Activated CD8-positive, alpha-beta T cell treated with anti-CD3 and anti-CD28 coated beads, Interleukin-2, amount 10 ng/mL, durations not matched to agents 7 days and 5 days (primary cell): ENCODE measurements around the gene CC2D1A. TPM values are rescaled to one million over a fixed set of nuclear protein-coding genes. Genes with fewer than 3 reads are reported as not detected.
"Not testable (repeated sequence)": the region's sequence is repeated elsewhere in the genome, so short reads cannot be mapped to it uniquely, and the experiment has no call there.

Source experiments
- ATAC-seq: fragments of 150-1000 bp; cut with Tn5 transposase; one replicate; pipeline ENCODE4 v1.10.0; 2021; ENCODE audit warnings: moderate library complexity
- CTCF ChIA-PET: fragments of 350-600 bp; sonication (Branson Sonifier 250); formaldehyde crosslinking; loops from one replicate; lab custom pipeline; 2021; ENCODE audit warnings: antibody characterized with exemption; lab: Charles Lee
- POLR2A ChIA-PET: fragments of 350-600 bp; sonication (Branson Sonifier 250); formaldehyde crosslinking; loops from one replicate; lab custom pipeline; 2021; ENCODE audit warnings: antibody characterized with exemption; lab: Charles Lee
- DNase-seq: peaks from one replicate; pipeline ENCODE4 v3.0.0-alpha.2; 2020
- H3K27ac Mint-ChIP-seq: one replicate; pipeline ENCODE4 v1.8.0; 2021; ENCODE audit warnings: mild to moderate bottlenecking, mixed read lengths
- H3K27me3 Mint-ChIP-seq: one replicate; pipeline ENCODE4 v1.8.0; 2021; ENCODE audit warnings: low read depth, mixed read lengths
- H3K36me3 Mint-ChIP-seq: one replicate; pipeline ENCODE4 v1.8.0; 2021; ENCODE audit warnings: low read depth, mixed read lengths
- H3K4me1 Mint-ChIP-seq: one replicate; pipeline ENCODE4 v1.8.0; 2021; ENCODE audit warnings: low read depth, mixed read lengths
- H3K4me3 Mint-ChIP-seq: one replicate; pipeline ENCODE4 v1.8.0; 2021; ENCODE audit warnings: mild to moderate bottlenecking, mixed read lengths
- H3K9me3 Mint-ChIP-seq: one replicate; pipeline ENCODE4 v1.8.0; 2022; ENCODE audit warnings: mixed read lengths; ENCODE audit not compliant: insufficient read depth
- total RNA-seq, 2 experiments: library from RNA; stranded (reverse); gene quantifications; one replicate each; pipeline ENCODE4 v1.2.3, GENCODE V29; 2021

The CC2D1A gene
- total RNA-seq, 2 experiments from 2014 or later, result 27.8 to 28.9 TPM

GRCh38 chr19:13965377-13965896 lies 59.4 kb downstream of the CC2D1A start:
- Mint-ChIP-seq H3K4me3 (no peak overlapping the region), H3K9me3 (no peaks in the 10 kb centered on the region), H3K27ac (no peak overlapping the region), H3K27me3 (no peaks in the 10 kb centered on the region), H3K4me1 (no peaks in the 10 kb centered on the region), H3K36me3 (peaks cover 28% of the 10 kb centered on the region)
- POLR2A ChIA-PET, result no interaction called here
- DNase-seq (no peak), ATAC-seq (no peak)
- CTCF ChIA-PET, result no interaction called here

DNA sequence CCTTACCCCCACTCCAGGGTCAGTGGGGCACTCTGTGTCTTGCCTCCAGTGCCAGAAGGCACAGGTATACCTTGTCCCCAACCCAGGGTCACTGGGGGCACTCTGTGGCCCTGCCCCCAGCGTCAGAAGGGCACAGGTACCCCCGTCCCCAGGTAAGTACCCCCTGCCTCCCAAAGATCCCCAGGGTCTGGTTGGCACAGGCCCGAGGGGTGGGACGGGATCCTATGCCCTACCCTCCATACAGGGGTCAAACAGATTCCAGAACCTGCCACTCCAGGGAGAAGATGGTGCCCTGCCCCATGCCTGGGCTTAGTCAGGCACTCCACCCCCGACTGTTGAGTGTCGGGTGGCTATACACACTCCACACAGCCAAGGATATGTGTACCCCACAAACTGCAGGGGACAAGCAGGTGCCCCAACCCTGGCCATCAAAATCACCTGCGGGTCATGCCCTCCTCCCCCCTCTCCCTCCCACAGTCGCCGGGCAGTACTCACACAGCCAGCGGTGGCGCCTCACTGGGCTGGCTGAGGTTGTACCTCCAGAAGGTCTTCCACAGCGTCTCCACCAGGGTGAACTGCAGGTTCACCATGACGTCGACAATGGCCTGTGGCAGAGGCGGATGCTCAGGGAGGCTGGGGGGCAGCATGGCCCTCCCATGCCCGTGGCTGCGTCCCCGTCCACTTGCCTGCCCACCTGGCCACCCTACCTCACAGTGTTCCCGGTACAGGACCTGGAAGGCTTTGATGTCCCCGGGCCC lies 60.1 kb downstream of the CC2D1A start:
- no peaks in the 10 kb centered on the region for H3K9me3 Mint-ChIP-seq
- ChIA-PET CTCF (no interaction called here), POLR2A (no interaction called here)
- no peaks in the 10 kb centered on the region for H3K4me1 Mint-ChIP-seq
- H3K27me3 Mint-ChIP-seq, result no peaks in the 10 kb centered on the region
- H3K4me3 Mint-ChIP-seq, result no peak overlapping the region
- ATAC-seq (no peak), DNase-seq (no peak)
- H3K36me3 Mint-ChIP-seq, result peaks cover 25% of the 10 kb centered on the region
- H3K27ac Mint-ChIP-seq, result no peak overlapping the region

DNA sequence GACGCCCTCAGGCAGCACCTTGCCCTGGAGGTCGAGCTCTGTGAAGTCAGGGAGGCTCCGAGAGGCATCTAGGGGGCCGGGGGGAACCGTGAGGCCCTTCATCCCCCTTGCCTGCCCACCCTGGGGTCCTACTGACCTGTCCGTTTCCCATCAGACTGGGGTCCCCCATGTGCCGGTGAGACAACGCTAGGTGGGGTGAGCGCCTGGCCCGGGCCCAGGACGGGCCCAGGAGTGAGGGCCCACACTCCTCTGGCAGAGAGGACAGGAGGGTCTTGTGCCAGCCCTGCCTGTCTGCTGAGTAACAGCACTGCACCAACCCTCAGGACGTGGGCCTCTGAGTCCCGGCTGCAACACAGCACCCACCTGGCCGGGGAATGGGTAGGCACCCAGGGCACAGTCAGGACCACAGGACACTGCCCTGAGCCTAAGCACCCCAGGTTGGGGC lies 60.7 kb downstream of the CC2D1A start:
- ChIA-PET CTCF (no interaction called here), POLR2A (no interaction called here)
- peaks cover 20% of the 10 kb centered on the region for H3K36me3 Mint-ChIP-seq
- DNase-seq, result no peak
- H3K9me3 Mint-ChIP-seq, result no peaks in the 10 kb centered on the region
- no peak overlapping the region for H3K27ac Mint-ChIP-seq
- H3K27me3 Mint-ChIP-seq, result no peaks in the 10 kb centered on the region
- H3K4me3 Mint-ChIP-seq, result no peak overlapping the region
- ATAC-seq, result peak; percentile 10
- H3K4me1 Mint-ChIP-seq, result no peaks in the 10 kb centered on the region

- POLR2A ChIA-PET, H3K27me3 Mint-ChIP-seq, H3K4me1 Mint-ChIP-seq, H3K4me3 Mint-ChIP-seq, CTCF ChIA-PET, H3K9me3 Mint-ChIP-seq, ATAC-seq, DNase-seq, H3K27ac Mint-ChIP-seq: not testable (repeated sequence)
- peaks cover 20% of the 10 kb centered on the region for H3K36me3 Mint-ChIP-seq
These were observed 61.2 kb downstream of the CC2D1A start for GRCh38 chr19:13967206-13967605.

DNA sequence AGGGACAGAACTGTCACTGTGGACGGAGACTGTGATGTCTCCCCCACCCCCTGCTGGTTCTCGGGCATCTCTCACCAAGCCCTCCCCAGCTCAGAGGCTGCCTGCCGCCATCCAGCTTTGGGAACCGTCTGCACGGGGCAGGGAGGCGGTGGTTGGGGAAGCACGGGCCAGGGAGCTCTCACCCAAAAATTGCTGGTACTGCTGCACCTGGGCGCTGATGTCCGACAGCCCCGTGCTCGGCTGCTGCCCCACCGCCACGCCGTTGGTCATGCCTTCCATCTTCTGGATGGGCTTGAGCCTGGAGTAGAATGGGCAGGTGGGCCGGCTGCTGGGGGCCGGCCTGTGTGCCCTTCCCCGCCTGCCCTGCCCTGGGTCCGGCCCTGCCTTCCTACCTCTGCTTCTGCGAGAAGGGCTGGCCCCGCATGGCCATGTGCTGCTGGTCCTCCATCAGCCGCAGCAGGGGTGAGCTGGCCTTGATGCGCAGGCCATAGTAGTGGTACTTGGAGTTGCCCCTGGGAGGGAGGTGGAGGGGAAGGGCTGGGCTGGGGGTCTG lies 62.5 kb downstream of the CC2D1A start:
- Mint-ChIP-seq H3K4me3 (no peak overlapping the region), H3K9me3 (no peaks in the 10 kb centered on the region), H3K4me1 (no peaks in the 10 kb centered on the region), H3K36me3 (peaks cover 26% of the 10 kb centered on the region), H3K27ac (no peak overlapping the region), H3K27me3 (no peaks in the 10 kb centered on the region)
- ChIA-PET CTCF (no interaction called here), POLR2A (interaction anchor here (0.7 kb wide), 1 partner anchor 15 kb away, joined by 3 read pairs; no protein-coding TSS in a partner anchor)
- no peak for DNase-seq
- no peak for ATAC-seq

DNA sequence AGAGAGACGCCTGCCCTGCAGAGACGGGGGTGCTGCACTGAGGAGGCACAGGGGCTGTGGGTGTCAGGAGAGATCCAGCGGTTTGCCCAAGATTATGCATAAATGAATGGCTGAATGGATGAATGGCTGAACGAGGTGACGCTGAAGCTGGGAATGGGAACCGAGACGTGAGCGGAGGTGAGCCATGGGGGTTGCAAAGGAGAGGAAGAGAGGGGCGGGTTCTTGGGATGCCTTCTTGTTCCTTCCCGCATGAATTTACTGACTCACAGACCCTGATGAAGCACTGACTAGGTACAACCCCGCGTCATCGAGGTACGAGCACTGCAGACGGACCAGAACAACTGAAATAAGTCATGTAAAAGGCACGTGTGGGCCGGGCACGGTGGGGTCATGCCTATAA lies 63.0 kb downstream of the CC2D1A start:
- Mint-ChIP-seq H3K27me3 (no peaks in the 10 kb centered on the region), H3K27ac (no peak overlapping the region), H3K4me3 (no peak overlapping the region), H3K9me3 (no peaks in the 10 kb centered on the region), H3K36me3 (peaks cover 28% of the 10 kb centered on the region), H3K4me1 (peaks cover 2% of the 10 kb centered on the region)
- POLR2A ChIA-PET, result no interaction called here
- no peak for ATAC-seq
- no peak for DNase-seq
- CTCF ChIA-PET, result no interaction called here

DNA sequence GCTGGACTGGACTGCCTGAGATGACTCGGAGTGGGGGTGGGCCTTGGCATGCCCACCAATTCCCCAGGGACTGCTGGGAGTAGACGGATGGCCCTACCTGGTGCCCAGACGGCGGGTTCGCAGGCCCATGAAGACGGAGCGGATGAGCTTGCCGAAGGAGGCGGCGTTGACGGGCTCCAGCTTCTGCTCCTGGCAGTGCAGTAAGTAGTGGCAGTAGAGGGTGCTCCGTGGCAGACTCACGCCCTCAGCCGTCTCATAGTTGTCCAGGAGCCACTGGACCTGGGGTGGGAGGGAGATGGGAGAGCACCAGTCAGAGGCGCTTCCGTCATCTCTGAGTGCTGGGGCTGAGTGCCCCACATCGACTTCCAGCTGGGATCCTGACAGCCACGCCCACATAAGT lies 63.9 kb downstream of the CC2D1A start:
- Mint-ChIP-seq H3K27me3 (no peaks in the 10 kb centered on the region), H3K27ac (no peak overlapping the region), H3K36me3 (peaks cover 30% of the 10 kb centered on the region), H3K4me1 (peaks cover 8% of the 10 kb centered on the region), H3K9me3 (no peaks in the 10 kb centered on the region), H3K4me3 (no peak overlapping the region)
- no peak for DNase-seq
- ChIA-PET POLR2A (interaction anchor here (0.6 kb wide), 1 partner anchor 9 kb away, joined by 4 read pairs; no protein-coding TSS in a partner anchor), CTCF (no interaction called here)
- no peak for ATAC-seq

DNA sequence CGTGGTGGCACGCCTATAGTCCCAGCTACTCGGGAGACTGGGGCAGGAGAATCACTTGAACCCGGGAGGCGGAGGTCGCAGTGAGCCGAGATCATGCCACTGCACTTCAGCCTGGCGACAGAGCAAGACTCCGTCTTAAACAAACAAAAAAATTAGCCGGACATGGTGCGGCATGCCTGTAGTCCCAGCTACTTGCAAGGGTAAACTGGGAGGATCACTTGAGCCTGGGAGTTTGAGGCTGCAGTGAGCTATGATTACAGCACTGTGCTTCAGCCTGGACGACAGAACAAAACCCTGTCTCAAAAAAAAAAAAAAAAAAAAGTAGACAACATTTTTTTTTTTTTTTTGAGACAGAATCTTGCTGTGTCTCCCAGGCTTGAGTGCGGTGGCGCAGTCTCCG lies 65.9 kb downstream of the CC2D1A start:
- DNase-seq, H3K4me3 Mint-ChIP-seq, H3K9me3 Mint-ChIP-seq, H3K27me3 Mint-ChIP-seq, ATAC-seq, POLR2A ChIA-PET, CTCF ChIA-PET, H3K27ac Mint-ChIP-seq: not testable (repeated sequence)
- Mint-ChIP-seq H3K36me3 (peaks cover 30% of the 10 kb centered on the region), H3K4me1 (peaks cover 12% of the 10 kb centered on the region)

GRCh38 chr19:13972368-13973155 lies 66.6 kb downstream of the CC2D1A start:
- ChIA-PET CTCF (no interaction called here), POLR2A (interaction anchor here (1.2 kb wide), 1 partner anchor 20 kb away, joined by 4 read pairs; the partner anchor contains the start of gene DCAF15)
- ATAC-seq, result no peak
- Mint-ChIP-seq H3K27me3 (no peaks in the 10 kb centered on the region), H3K9me3 (no peaks in the 10 kb centered on the region), H3K36me3 (peaks cover 30% of the 10 kb centered on the region), H3K27ac (no peak overlapping the region), H3K4me1 (peaks cover 12% of the 10 kb centered on the region), H3K4me3 (no peak overlapping the region)
- DNase-seq, result no peak

DNA sequence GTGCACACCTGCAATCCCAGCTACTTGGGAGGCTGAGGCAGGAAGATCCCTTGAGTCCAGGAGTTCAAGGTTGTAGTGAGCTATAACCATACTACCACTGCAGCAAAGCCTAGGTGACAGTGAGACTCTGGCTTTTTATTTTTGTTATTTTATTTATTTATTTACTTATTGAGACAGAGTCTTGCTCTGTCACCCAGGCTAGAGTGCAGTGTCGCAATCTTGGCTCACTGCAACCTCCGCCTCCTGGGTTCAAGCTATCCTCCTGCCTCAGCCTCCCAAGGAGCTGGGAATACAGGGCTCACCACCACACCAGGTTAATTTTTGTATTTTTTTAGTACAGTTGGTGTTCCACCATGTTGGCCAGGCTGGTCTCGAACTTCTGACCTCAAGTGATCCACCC lies 67.5 kb downstream of the CC2D1A start:
- H3K4me3 Mint-ChIP-seq, H3K9me3 Mint-ChIP-seq, CTCF ChIA-PET, ATAC-seq, H3K27me3 Mint-ChIP-seq, H3K27ac Mint-ChIP-seq, DNase-seq: not testable (repeated sequence)
- H3K4me1 Mint-ChIP-seq, result peaks cover 16% of the 10 kb centered on the region
- POLR2A ChIA-PET, result interaction anchor here (0.8 to 1.2 kb wide), 3 partner anchors 20 to 62 kb away, joined by 3 to 4 read pairs (median 4); partner anchors contain the start of gene DCAF15
- peaks cover 30% of the 10 kb centered on the region for H3K36me3 Mint-ChIP-seq

DNA sequence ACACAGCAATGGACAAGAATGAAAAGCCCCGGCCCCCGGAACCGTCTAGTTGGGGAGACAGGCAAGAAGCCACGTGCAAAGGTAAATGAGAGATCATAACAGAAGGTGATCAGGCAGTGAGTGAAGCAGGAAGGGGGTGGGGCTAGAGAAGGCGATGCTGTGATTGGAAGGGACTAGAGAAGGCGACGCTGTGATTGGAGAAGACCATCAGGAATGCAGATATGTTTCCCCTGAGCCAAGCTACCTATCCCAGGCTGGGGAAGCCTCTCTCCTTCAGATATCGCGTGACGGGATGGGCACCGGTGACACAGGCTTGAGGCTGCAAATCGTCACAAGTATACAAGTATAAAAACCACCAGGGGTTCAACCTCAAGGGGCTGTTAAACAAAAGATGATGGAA lies 68.1 kb downstream of the CC2D1A start:
- peaks cover 28% of the 10 kb centered on the region for H3K36me3 Mint-ChIP-seq
- H3K27me3 Mint-ChIP-seq, result no peaks in the 10 kb centered on the region
- ChIA-PET POLR2A (interaction anchor here (0.9 kb wide), 1 partner anchor 21 kb away, joined by 3 read pairs; no protein-coding TSS in a partner anchor), CTCF (no interaction called here)
- H3K27ac Mint-ChIP-seq, result peak overlapping the region; percentile 60
- ATAC-seq (peak; percentile 70), DNase-seq (peak; percentile 58)
- H3K4me3 Mint-ChIP-seq, result no peak overlapping the region
- H3K9me3 Mint-ChIP-seq, result no peaks in the 10 kb centered on the region
- peaks cover 16% of the 10 kb centered on the region for H3K4me1 Mint-ChIP-seq
